Measurements from ENCODE around the gene PCDHGB4.
"Not testable (repeated sequence)": the region's sequence is repeated elsewhere in the genome, so short reads cannot be mapped to it uniquely, and the experiment has no call there.

GRCh38 chr5:141387557-141388311, at the start of gene PCDHGB4:
- not testable (repeated sequence) for TF ChIP-seq NANOG (IDR thresholded peaks at IDR 0.05; ENCODE audit: insufficient read depth, low read depth, low read length, poor library complexity, severe bottlenecking); KDM5A (IDR thresholded peaks at IDR 0.05; ENCODE audit: low read length); BCL11A (IDR thresholded peaks at IDR 0.05; ENCODE audit: low read depth in 2 of 2, low read length in 2 of 2); RFX5 (IDR thresholded peaks at IDR 0.05; ENCODE audit: borderline replicate concordance, low read depth, low read length); FOSL1 (IDR thresholded peaks at IDR 0.05; ENCODE audit: insufficient read depth, low read depth, low read length); TEAD4 (IDR thresholded peaks at IDR 0.05; ENCODE audit: low read depth, low read length); CEBPB (IDR thresholded peaks at IDR 0.05; ENCODE audit: low read depth, low read length); EZH2 (IDR thresholded peaks at IDR 0.05; ENCODE audit: low read depth, low read length, severe bottlenecking); BRCA1 (IDR thresholded peaks at IDR 0.05; ENCODE audit: low read depth, low read length); SP1 (IDR thresholded peaks at IDR 0.05; ENCODE audit: low read depth, low read length); POLR2AphosphoS5 (IDR thresholded peaks at IDR 0.05; ENCODE audit: low read depth, low read length)
- TF ChIP-seq, protein P1, sequence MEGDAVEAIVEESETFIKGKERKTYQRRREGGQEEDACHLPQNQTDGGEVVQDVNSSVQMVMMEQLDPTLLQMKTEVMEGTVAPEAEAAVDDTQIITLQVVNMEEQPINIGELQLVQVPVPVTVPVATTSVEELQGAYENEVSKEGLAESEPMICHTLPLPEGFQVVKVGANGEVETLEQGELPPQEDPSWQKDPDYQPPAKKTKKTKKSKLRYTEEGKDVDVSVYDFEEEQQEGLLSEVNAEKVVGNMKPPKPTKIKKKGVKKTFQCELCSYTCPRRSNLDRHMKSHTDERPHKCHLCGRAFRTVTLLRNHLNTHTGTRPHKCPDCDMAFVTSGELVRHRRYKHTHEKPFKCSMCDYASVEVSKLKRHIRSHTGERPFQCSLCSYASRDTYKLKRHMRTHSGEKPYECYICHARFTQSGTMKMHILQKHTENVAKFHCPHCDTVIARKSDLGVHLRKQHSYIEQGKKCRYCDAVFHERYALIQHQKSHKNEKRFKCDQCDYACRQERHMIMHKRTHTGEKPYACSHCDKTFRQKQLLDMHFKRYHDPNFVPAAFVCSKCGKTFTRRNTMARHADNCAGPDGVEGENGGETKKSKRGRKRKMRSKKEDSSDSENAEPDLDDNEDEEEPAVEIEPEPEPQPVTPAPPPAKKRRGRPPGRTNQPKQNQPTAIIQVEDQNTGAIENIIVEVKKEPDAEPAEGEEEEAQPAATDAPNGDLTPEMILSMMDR (IDR thresholded peaks at IDR 0.05; ENCODE audit: control extremely low read depth in 1 of 3, insufficient read depth in 1 of 3, low read depth in 1 of 3, low read length in 3 of 3), result peak; percentile 56 to 66 (median 65)

Measured in H1 (cell line).